Heart left ventricle (tissue), 16 donors: ENCODE measurements around the gene PPP2R2D. TPM values are rescaled to one million over a fixed set of nuclear protein-coding genes. Genes with fewer than 3 reads are reported as not detected.

Source experiments
- ATAC-seq, 4 donors: fragments of 200-7000 bp; cut with Tn5 transposase; one replicate each; pipeline ENCODE4 v1.9.1; 2020 to 2022; ENCODE audit warnings: moderate library complexity in 4 of 4, mild to moderate bottlenecking in 3 of 4, moderate number of reproducible peaks in 1 of 4
- DNase-seq, 5 donors: peaks; one replicate each; pipeline ENCODE4 v3.0.0-alpha.2; 2020
- H3K27ac ChIP-seq, 12 donors: fragments of 200-600 bp; sonication (generic) in 4 of 12; one replicate each; pipeline versions ENCODE4 v1.5.0 to v1.8.0; 2016 to 2022; ENCODE audit warnings: mild to moderate bottlenecking in 2 of 12
- H3K27me3 ChIP-seq, 9 donors: fragments of 200-600 bp; sonication (generic) in 2 of 9; one replicate each; pipeline versions ENCODE4 v1.5.1 to v1.8.0; 2016 to 2022; ENCODE audit warnings: mild to moderate bottlenecking in 3 of 9
- H3K36me3 ChIP-seq, 9 donors: fragments of 200-600 bp; sonication (generic) in 2 of 9; one replicate each; pipeline versions ENCODE4 v1.5.0 to v1.8.0; 2018 to 2022; ENCODE audit warnings: mild to moderate bottlenecking in 2 of 9
- H3K4me1 ChIP-seq, 12 donors: fragments of 200-600 bp; sonication (generic) in 4 of 12; one replicate each; pipeline versions ENCODE4 v1.5.0 to v1.8.0; 2016 to 2022; ENCODE audit warnings: mild to moderate bottlenecking in 3 of 12
- H3K4me3 ChIP-seq, 12 donors: fragments of 200-600 bp; sonication (generic) in 4 of 12; one replicate each; pipeline versions ENCODE4 v1.5.0 to v1.8.0; 2017 to 2022; ENCODE audit warnings: mild to moderate bottlenecking in 9 of 12, moderate library complexity in 4 of 12
- H3K9me3 ChIP-seq, 12 donors: fragments of 200-600 bp; sonication (generic) in 4 of 12; one replicate each; pipeline versions ENCODE4 v1.5.0 to v1.8.0; 2016 to 2022; ENCODE audit warnings: mild to moderate bottlenecking in 1 of 12
- CTCF ChIP-seq, 12 donors: fragments of 200-600 bp; sonication (generic) in 4 of 12; IDR thresholded peaks; one replicate each; pipeline versions ENCODE4 v1.5.0 to v1.8.0; 2018 to 2022; ENCODE audit warnings: antibody characterized with exemption in 12 of 12, mild to moderate bottlenecking in 5 of 12
- POLR2A ChIP-seq, 2 donors: fragments of 450-650 bp; IDR thresholded peaks; one replicate each; pipeline ENCODE4 v1.6.1; 2017; ENCODE audit warnings: antibody characterized with exemption in 2 of 2, mild to moderate bottlenecking in 2 of 2, moderate library complexity in 2 of 2
- WGBS, 4 donors: extraction: QIAGEN DNeasy Blood & Tissue Kit in 2 of 4; methylation state at CpG; one replicate each; pipeline versions ENCODE4 v1.1.5 to v1.1.7; 2013 to 2018; 5-methylcytosine and 5-hydroxymethylcytosine counted together
- intact Hi-C, 10 donors: fragments of 100-400 bp; cut with DNase I; formaldehyde crosslinking; loops; one replicate each; pipeline versions ENCODE4 v1.11.1 to v1.14.2; 2022
- polyA plus RNA-seq, 2 donors: library from polyadenylated mRNA; stranded (reverse); fragments of 200-250 nt; gene quantifications; one replicate each; pipeline ENCODE4 v1.2.3, GENCODE V29; 2013
- total RNA-seq, 9 donors: library from RNA; depleted of rRNA in 2 of 9; stranded (reverse); fragments of >200 nt in 2 of 9; fragmentation: NEBNext Ultra II Directional in 3 of 9; extraction: Animal tissue kit (Norgen Biotek cat#: 25700) in 3 of 9; gene quantifications; one replicate each; pipeline versions ENCODE4 v1.1.0 to v1.2.4, GENCODE V29; 2016 to 2023
- donor health status: ischemic (EF 13 %, LVEDD 7.1; RV severe dilation, severe dysfunction).
- donor health status: healthy with polysubstance abuse.
- donor health status: DM: no; HTN: yes; CAD: no.
- donor health status: DM: no; HTN: no; CAD: no.
- donor health status: ischemic (EF 25% LVEDD 6.9; RV normal size, moderate dysfunction).
- donor health status: ischemic (EF 25% LVEDD 5.7; RV mildly dilated, moderate dysfunction).
- donor health status: healthy.
- donor health status: DM: yes; HTN: yes; CAD: no.
- donor health status: ischemic (EF 35%, LVEDD 5.7; RV mildly dilated, moderate dysfunction).
- donor health status: nonischemic (EF 11% LVEDD 7.7; RV severe dilation, severe dysfunction).
- donor health status: DM: yes; HTN: yes; CAD: no.
- donor health status: PGD.
- donor health status: ischemic (EF 29% LVEDD 5.4; RV normal size, mild dysfunction).
- donor health status: nonischemic (EF 23%, LVEDD 6.1; RV moderate dilation, normal function).

Gene PPP2R2D
- total and polyA plus RNA-seq, 11 donors = 29.4 to 43.4 (median 36.4) TPM

GRCh38 chr10:131943021-131943814 lies 42.4 kb downstream of the PPP2R2D start:
- H3K27me3 ChIP-seq = no peaks in the 10 kb centered on the region
- intact Hi-C loops = loop anchor here in 2 of 10 donors (5.0 kb wide), 1 partner anchor 41 kb away; the partner anchor contains the start of gene PPP2R2D (in 2 of the 2)
- H3K4me1 ChIP-seq = peaks cover 0 to 5% (median 0%) of the 10 kb centered on the region in 12 donors
- peak; percentile 75 to 85 (median 78) for ATAC-seq
- whole genome bisulfite sequencing, 4 donors = 61 to 71% (median 66%) methylated on average over 11 of the region's 11 CpGs
- no peaks in the 10 kb centered on the region for H3K9me3 ChIP-seq
- no peak for TF ChIP-seq POLR2A (IDR thresholded peaks at IDR 0.05)
- TF ChIP-seq CTCF (IDR thresholded peaks at IDR 0.05) = peak; percentile 17 to 54 (median 34)
- H3K36me3 ChIP-seq = peaks cover 0 to 92% (median 83%) of the 10 kb centered on the region in 9 donors
- no peak overlapping the region for H3K4me3 ChIP-seq
- no peak overlapping the region for H3K27ac ChIP-seq
- DNase-seq = peak in 1 of 5 donors; percentile 48

GRCh38 chr10:131944412-131944811 lies 43.6 kb downstream of the PPP2R2D start:
- H3K4me1 ChIP-seq = no peaks in the 10 kb centered on the region
- intact Hi-C loops = loop anchor here in 2 of 10 donors (5.0 kb wide), 1 partner anchor 42 kb away; the partner anchor contains the start of gene PPP2R2D (in 2 of the 2)
- no peak for ATAC-seq
- H3K27ac ChIP-seq = no peak overlapping the region
- no peak for TF ChIP-seq CTCF (IDR thresholded peaks at IDR 0.05)
- TF ChIP-seq POLR2A (IDR thresholded peaks at IDR 0.05) = no peak
- no peak for DNase-seq
- H3K9me3 ChIP-seq = no peaks in the 10 kb centered on the region
- peaks cover 0 to 97% (median 88%) of the 10 kb centered on the region in 9 donors for H3K36me3 ChIP-seq
- no peak overlapping the region for H3K4me3 ChIP-seq
- WGBS, 4 donors = 66 to 77% (median 69%) methylated on average over 4 of the region's 4 CpGs
- H3K27me3 ChIP-seq = no peaks in the 10 kb centered on the region

GRCh38 chr10:131944976-131945695 lies 44.3 kb downstream of the PPP2R2D start:
- Histone ChIP-seq H3K9me3 (no peaks in the 10 kb centered on the region), H3K27me3 (no peaks in the 10 kb centered on the region), H3K4me1 (no peaks in the 10 kb centered on the region), H3K36me3 (peaks cover 0 to 95% (median 87%) of the 10 kb centered on the region in 9 donors), H3K27ac (no peak overlapping the region), H3K4me3 (no peak overlapping the region)
- intact Hi-C loops = loop anchor here in 2 of 10 donors (5.0 kb wide), 1 partner anchor 43 kb away; the partner anchor contains the start of gene PPP2R2D (in 2 of the 2)
- 94 to 97% (median 95%) methylated on average over 23 to 28 of the region's 28 CpGs for WGBS, 4 donors
- TF ChIP-seq CTCF (IDR thresholded peaks at IDR 0.05) = no peak
- no peak for TF ChIP-seq POLR2A (IDR thresholded peaks at IDR 0.05)
- ATAC-seq = peak in 1 of 4 donors; percentile 7
- no peak for DNase-seq

GRCh38 chr10:131946321-131946751 lies 45.5 kb downstream of the PPP2R2D start:
- WGBS, 4 donors = 89 to 93% (median 91%) methylated on average over 14 of the region's 14 CpGs
- Histone ChIP-seq H3K9me3 (no peaks in the 10 kb centered on the region), H3K4me1 (no peaks in the 10 kb centered on the region), H3K36me3 (peaks cover 0 to 95% (median 87%) of the 10 kb centered on the region in 9 donors), H3K27ac (no peak overlapping the region), H3K4me3 (no peak overlapping the region), H3K27me3 (no peaks in the 10 kb centered on the region)
- TF ChIP-seq POLR2A (IDR thresholded peaks at IDR 0.05) (no peak), CTCF (IDR thresholded peaks at IDR 0.05) (no peak)
- no peak for ATAC-seq
- intact Hi-C loops = no loop called here
- DNase-seq = no peak
